HG03196 (cell line): Measurements from ENCODE around the gene HIPK2.

ENCODE experiments used
- ATAC-seq: cut with Tn5 transposase; IDR thresholded peaks from one replicate; pipeline ENCODE4 v1.9.1; 2021; ENCODE audit not compliant: unreplicated experiment

HIPK2 gene

DNA sequence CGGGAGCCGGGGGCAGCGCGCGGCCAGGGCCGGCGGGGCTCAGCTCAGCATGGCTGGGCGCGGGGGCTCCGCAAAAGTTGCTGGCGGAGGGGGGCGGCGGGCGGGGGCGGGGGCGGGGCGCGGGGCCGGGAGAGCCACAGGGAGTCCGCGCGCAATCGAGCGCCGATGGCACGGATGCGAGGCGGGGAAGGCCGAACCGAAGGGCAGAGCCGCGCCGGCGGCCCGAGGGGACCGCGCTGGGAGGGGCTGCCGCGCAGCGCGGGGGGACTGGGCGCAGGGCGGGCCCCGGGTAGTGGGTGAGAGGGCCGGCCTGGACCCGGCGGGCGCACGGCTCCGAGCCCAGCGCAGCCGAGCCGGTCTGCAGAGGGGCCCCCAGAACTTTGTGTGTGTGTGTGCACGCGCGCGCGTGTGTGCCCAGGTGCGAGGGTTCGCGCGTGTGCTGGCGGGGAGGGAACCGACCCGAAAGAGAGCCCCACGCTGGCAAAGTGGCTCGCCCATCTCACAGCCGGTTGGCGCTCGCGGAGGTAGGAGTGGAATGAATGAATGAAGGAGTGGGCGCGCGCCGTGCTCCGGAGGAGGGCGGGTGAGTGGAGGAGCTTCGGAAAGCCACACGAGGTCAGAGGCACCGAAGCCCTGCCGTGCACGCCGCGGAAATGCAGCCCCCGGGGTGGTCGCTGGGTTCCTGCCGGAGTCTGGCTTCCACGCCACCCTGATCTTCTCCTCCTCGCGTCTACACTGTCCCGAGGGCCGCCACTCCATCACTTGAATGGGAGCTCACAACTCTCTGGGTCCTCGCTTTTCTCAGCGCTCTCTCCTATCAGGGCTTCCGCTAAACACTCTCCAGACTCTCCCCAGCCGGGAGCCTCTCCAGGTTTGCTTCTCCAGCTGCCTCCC is at the start of gene HIPK2:
HIPK2 (minus strand) TSS at position 51 of the 894 bp plus-strand sequence. CDS start 375 bp downstream, outside the sequence.
- peak; percentile 60 for ATAC-seq

- no peak for ATAC-seq
Measured at GRCh38 chr7:139827042-139827441, 49.2 kb upstream of the HIPK2 start.

DNA sequence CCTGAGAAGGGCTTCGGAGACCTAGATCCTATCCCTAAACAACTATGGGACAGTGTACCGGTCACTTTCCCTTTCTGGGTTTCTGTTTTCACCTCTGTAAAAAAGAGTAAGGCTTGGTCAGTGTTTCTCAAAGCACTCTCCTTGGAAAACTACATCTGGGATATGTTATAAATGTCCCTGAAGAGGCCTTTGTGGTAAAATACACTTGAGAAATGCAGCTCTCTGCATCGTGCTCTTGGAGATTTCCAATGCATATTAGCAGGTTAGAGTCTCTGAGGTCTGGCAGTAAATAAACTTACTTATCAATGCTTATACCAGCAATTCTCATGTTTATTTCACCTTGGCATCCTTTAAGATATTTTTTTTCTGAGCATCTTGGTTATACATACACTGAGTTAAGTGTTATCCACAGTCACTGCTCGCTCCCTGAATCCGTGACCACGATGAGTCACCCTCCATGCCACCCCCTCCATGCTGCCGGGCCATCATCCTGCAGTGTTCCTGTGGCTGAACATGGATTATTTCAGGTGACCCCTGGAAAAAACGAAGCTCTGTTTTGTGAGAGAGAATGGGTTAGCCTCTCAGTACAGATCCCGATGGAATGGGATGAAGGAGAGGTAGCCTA is 48.0 kb upstream of the HIPK2 start:
- ATAC-seq, result no peak

DNA sequence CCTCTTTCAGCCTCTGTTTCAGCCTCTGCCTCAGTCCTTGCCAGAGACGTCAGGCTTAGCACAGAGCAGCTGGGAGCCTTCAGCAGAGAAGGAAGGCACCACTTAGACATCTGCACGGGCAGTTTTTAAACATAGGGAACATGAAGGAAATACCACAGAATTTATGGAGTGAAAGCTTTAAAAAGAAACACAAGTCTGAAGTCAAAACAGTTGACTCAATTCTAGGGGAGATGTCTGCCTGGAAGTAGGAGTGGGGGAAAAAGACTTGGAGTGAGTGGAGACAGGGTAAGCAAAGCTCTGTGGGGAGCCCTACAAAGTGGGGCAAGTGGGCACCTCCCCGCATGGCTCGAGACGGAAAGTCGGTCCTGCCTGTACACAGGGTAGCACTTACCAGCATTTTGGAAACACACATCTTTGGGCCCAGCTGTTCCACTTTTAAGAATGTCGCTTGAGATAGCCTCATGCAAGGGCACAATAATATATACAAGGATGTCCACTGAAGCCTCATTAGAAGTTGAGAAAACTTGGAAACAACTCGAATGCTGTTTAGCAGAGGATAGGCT is 46.2 kb upstream of the HIPK2 start:
- ATAC-seq, result no peak

DNA sequence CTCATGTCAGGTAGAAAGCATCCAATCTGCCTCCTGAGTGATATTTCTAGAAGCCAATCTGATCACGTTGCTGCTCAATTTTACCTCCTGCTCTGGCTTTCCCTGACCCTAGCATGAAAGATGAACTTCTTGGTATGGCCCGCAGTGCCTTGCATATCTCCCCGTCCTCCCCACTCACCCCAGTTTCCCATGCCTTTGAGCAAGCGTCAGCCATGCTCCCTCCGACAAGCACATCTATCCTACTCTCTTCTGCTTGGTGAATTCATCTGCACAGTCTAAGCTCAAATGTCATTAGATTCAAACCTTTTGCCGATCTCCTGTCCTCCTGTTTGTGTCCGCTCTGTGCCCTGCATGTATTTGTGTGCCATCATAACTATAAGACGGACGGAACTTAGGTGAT is 45.1 kb upstream of the HIPK2 start:
- ATAC-seq, result no peak

DNA sequence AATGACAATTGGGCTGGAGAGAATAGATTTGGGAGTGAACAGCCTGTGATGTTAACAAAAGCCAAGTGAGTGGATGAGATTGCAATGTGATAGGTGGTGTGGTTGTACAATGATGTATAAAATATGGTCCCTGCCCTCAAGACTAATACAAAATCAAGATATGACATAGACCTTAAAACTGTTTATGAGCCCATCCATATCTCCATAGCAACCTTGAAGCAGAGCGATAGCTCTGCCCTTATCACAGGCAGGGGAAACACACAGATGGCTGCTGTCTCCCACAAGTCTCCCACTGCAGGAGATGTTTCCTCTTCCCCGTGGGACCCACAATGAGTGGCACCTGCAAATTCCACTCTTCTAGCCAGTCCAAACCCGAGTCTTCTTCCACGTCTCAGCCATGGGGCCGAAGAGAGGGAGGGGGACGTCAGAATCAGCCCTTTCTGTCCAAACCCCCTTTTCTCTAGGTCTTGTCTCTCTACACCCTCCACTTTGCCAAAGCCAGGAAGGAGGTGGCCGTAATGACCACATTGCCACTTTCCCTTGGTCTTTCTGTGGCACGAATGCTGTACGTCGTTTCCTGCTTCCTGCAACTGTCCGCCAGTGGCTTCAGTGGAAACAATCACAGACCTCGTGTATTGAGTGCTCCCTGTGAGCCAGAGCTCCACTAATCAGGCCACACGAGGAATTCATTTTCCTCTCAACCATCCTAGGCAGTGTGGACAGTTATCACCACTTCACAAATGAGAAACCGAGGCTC is 43.7 kb upstream of the HIPK2 start:
- ATAC-seq, result no peak

GRCh38 chr7:139820089-139820488 is 42.3 kb upstream of the HIPK2 start:
- ATAC-seq, result no peak

DNA sequence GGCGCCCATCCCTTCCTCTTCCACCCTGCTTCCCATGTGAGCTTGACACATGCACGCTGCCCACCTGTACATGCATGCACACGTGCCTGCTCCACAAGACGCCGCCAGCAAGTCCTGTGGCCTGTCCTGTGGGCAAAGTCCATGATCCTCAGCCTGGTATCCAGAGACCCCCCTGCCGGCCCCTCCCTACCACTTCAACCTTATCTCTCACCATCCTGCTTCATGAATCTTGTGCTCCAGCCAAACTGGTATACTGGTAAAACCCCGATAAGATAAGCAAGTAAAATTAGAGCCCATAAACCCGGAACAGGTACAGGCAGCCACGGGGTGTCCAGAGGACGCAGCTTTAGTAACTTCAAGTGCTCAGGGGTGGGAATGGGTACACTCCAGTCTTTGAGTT is 39.5 kb upstream of the HIPK2 start:
- no peak for ATAC-seq

- ATAC-seq, result no peak
Measured at GRCh38 chr7:139813689-139814088, 35.9 kb upstream of the HIPK2 start.

- no peak for ATAC-seq
Measured at GRCh38 chr7:139813151-139813550, 35.4 kb upstream of the HIPK2 start.

- no peak for ATAC-seq
Measured at GRCh38 chr7:139811066-139811465, 33.3 kb upstream of the HIPK2 start.

DNA sequence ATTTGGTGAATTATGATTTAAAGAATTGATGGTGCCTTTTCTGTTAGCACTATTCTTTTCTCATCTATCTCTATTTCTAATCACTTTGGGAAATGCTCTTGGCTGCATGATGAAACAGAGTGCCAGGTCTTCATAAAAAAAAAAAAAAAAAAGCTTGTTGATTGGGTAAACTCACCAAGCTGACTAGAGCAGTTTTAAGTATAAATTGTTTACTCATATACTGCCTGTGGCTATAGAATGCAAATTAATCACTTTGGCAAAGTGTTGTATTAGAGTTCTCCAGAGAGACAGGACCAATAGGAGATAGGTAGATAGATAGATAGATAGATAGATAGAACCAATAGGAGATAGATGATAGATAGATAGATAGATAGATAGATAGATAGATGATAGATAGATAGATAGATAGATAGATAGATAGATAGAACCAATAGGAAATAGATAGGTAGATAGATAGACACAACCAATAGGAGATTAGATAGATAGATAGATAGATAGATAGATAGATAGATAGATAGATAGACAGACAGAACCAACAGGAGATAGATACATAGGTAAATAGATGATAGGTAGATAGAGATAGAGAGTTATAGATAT is 31.1 kb upstream of the HIPK2 start:
- ATAC-seq, result no peak

GRCh38 chr7:139808427-139808826 is 30.6 kb upstream of the HIPK2 start:
- no peak for ATAC-seq

- no peak for ATAC-seq
Measured at GRCh38 chr7:139807009-139807408, 29.2 kb upstream of the HIPK2 start.

DNA sequence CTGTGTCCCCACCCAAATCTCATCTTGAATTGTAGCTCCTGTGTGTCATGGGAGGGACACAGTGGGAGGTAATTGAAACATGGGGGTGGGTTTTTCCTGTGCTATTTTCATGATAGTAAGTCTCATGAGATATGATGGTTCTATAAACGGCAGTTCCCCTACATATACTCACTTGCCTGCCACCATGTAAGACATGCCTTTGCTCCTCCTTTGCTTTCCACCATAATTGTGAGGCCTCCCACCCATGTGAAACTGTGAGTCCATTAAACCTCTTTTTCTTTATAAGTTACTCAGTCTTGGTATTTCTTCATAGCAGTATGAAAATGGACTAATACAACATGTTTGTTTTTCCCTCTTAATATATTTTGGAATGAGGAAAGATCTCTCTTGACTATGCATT is 26.8 kb upstream of the HIPK2 start:
- ATAC-seq, result no peak

DNA sequence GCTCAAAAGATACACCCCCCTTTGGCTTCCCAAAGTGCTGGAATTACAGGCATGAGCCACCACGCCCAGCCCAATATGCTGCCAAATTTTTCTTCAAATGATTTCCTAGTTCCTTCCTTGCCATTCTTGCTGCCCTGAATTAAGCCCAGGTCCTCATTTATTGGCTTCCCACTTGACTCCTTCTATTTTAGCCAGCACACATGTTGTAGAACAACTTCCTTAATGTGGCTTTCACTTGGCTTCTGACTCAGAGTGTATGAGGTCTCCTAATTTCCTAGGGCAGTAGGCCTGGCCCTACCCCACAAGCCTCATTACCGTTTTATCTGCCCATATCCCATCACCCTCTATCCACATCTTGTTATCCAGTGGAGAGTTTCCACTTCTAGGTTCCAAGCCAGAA is 21.8 kb upstream of the HIPK2 start:
- no peak for ATAC-seq

GRCh38 chr7:139798892-139799291 is 21.1 kb upstream of the HIPK2 start:
- no peak for ATAC-seq

GRCh38 chr7:139798221-139798620 is 20.4 kb upstream of the HIPK2 start:
- ATAC-seq, result no peak

GRCh38 chr7:139797607-139798006 is 19.8 kb upstream of the HIPK2 start:
- ATAC-seq, result no peak

DNA sequence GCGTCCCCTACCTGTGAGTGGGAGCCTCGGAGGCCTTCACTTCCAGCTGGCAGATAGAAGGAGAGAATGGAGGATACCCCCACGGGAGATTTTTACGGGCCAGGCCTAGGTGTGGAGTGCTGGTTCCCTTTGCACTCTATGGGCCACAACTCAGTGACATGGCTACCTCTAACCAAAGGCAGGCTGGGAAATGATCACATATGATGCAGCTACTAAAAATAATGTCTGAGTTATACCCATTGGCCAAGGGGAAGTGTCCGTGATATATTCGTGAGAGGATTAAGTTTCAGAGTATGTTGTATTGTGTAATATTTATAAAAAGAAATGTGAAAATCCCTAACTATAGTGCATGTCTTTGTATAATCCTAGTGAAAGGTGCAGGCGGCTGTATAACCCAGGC is 13.5 kb upstream of the HIPK2 start:
- no peak for ATAC-seq

DNA sequence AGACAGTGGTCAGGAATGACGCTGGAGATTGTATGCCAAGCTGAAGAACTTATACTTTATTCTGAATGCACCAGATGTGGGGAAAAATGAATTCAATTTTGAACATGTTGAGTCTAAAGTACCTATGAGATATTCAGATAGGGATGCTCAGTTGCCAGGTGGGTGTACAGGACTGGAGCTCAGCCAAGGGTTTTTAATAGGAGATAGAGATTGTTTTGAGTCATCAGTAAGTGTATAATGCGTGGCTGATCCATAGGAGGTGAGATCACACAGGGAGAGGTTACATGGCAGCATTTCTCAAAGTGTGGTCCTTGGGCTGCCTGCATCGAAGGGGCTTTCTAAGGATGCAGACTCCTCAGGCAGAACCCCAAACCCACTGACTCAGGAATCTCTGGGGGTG is 6.8 kb upstream of the HIPK2 start:
- no peak for ATAC-seq
